ENCODE data around the gene MGMT.

The MGMT gene

GRCh38 chr10:129546106-129546505 is 79.1 kb downstream of the MGMT start:
- DNase-seq: no peak

GRCh38 chr10:129547608-129548007 is 80.6 kb downstream of the MGMT start:
- no peak for DNase-seq

GRCh38 chr10:129548600-129548999 is 81.6 kb downstream of the MGMT start:
- DNase-seq: no peak

GRCh38 chr10:129550076-129550475 is 83.0 kb downstream of the MGMT start:
- DNase-seq: no peak

GRCh38 chr10:129550658-129551057 is 83.6 kb downstream of the MGMT start:
- no peak for DNase-seq

GRCh38 chr10:129552119-129552518 is 85.1 kb downstream of the MGMT start:
- DNase-seq: no peak

GRCh38 chr10:129553928-129554327 is 86.9 kb downstream of the MGMT start:
- no peak for DNase-seq

- DNase-seq: no peak
Observed at GRCh38 chr10:129556316-129556715, 89.3 kb downstream of the MGMT start.

- DNase-seq: no peak
Observed at GRCh38 chr10:129560361-129560760, 93.3 kb downstream of the MGMT start.

GRCh38 chr10:129562487-129562886 is 95.4 kb downstream of the MGMT start:
- DNase-seq: no peak

GRCh38 chr10:129564923-129565322 is 97.9 kb downstream of the MGMT start:
- no peak for DNase-seq

GRCh38 chr10:129568583-129569344 is 101.7 kb downstream of the MGMT start:
- DNase-seq: no peak

- DNase-seq: no peak
Observed at GRCh38 chr10:129570185-129570584, 103.1 kb downstream of the MGMT start.

GRCh38 chr10:129579228-129579627 is 112.2 kb downstream of the MGMT start:
- DNase-seq: no peak

GRCh38 chr10:129580010-129580409 is 113.0 kb downstream of the MGMT start:
- no peak for DNase-seq

GRCh38 chr10:129580901-129581300 is 113.9 kb downstream of the MGMT start:
- DNase-seq: no peak

GRCh38 chr10:129581827-129582411 is 114.9 kb downstream of the MGMT start:
- no peak for DNase-seq

- no peak for DNase-seq
Observed at GRCh38 chr10:129583831-129584230, 116.8 kb downstream of the MGMT start.

- no peak for DNase-seq
Observed at GRCh38 chr10:129586898-129587443, 119.9 kb downstream of the MGMT start.

GRCh38 chr10:129589546-129589945 is 122.5 kb downstream of the MGMT start:
- no peak for DNase-seq

- DNase-seq: no peak
Observed at GRCh38 chr10:129593953-129594352, 126.9 kb downstream of the MGMT start.

GRCh38 chr10:129594811-129595210 is 127.8 kb downstream of the MGMT start:
- DNase-seq: no peak

GRCh38 chr10:129598413-129598812 is 131.4 kb downstream of the MGMT start:
- DNase-seq: no peak

- DNase-seq: no peak
Observed at GRCh38 chr10:129599160-129599559, 132.1 kb downstream of the MGMT start.

All from inflammatory macrophage treated with lipopolysaccharide for 1 hour (primary cell).